Thyroid gland (tissue), 4 donors: ENCODE results near the gene TRPT1. TPM values are rescaled to one million over a fixed set of nuclear protein-coding genes. Genes with fewer than 3 reads are reported as not detected.
A peak's percentile ranks its signal among the peaks of the same experiment; 100 is the strongest.

Experiments used
- DNase-seq, 2 donors: peaks; one replicate each; pipeline ENCODE4 v3.0.0-alpha.2; 2019
- H3K27ac ChIP-seq, 3 donors: fragments of 200-600 bp; sonication (generic); 1 replicate in 2 of 3; 2 replicates in 1 of 3; pipeline ENCODE4 v1.5.1; 2016 to 2019; ENCODE audit warnings: mild to moderate bottlenecking in 1 of 3, moderate library complexity in 1 of 3
- H3K27me3 ChIP-seq: fragments of 200-600 bp; sonication (generic); one replicate; pipeline ENCODE4 v1.5.1; 2019
- H3K36me3 ChIP-seq, 2 donors: fragments of 200-600 bp; sonication (generic); one replicate each; pipeline ENCODE4 v1.5.1; 2016 to 2019
- H3K4me1 ChIP-seq, 2 donors: fragments of 200-600 bp; sonication (generic); one replicate each; pipeline ENCODE4 v1.5.1; 2017 to 2019
- H3K4me3 ChIP-seq, 3 donors: fragments of 200-600 bp; sonication (generic); replicated peaks in 1 of 3; 1 replicate in 2 of 3; 2 replicates in 1 of 3; pipeline ENCODE4 v1.5.1; 2016; ENCODE audit warnings: mild to moderate bottlenecking in 1 of 3
- H3K9me3 ChIP-seq: fragments of 200-600 bp; sonication (generic); one replicate; pipeline ENCODE4 v1.5.1; 2017
- CTCF ChIP-seq, 6 experiments: fragments of 200-600 bp in 3 of 6; fragments of 450-650 bp in 3 of 6; sonication (generic) in 3 of 6; IDR thresholded peaks; one replicate each; pipeline ENCODE4 v1.5.1; 2016 to 2019; ENCODE audit warnings: antibody characterized with exemption in 6 of 6, mild to moderate bottlenecking in 2 of 6, inconsistent platforms in 1 of 6, moderate library complexity in 1 of 6
- POLR2A ChIP-seq, 2 donors: fragments of 450-650 bp; IDR thresholded peaks; one replicate each; pipeline ENCODE4 v1.6.1; 2017; ENCODE audit warnings: antibody characterized with exemption in 2 of 2, mild to moderate bottlenecking in 2 of 2, moderate library complexity in 1 of 2
- WGBS, 2 donors: methylation state at CpG; one replicate each; pipeline ENCODE4 v1.1.5; 2017; 5-methylcytosine and 5-hydroxymethylcytosine counted together
- intact Hi-C: fragments of 100-400 bp; cut with DNase I; formaldehyde crosslinking; loops from one replicate; pipeline ENCODE4 v1.15.1; 2023
- total RNA-seq, 4 donors: library from RNA; depleted of rRNA; stranded (reverse); fragments of >200 nt; gene quantifications; one replicate each; pipeline ENCODE4 v1.2.3, GENCODE V29; 2016

TRPT1 gene
- total RNA-seq, 4 donors from 2014 or later = 50.5 to 90.8 (median 65.9) TPM

DNA sequence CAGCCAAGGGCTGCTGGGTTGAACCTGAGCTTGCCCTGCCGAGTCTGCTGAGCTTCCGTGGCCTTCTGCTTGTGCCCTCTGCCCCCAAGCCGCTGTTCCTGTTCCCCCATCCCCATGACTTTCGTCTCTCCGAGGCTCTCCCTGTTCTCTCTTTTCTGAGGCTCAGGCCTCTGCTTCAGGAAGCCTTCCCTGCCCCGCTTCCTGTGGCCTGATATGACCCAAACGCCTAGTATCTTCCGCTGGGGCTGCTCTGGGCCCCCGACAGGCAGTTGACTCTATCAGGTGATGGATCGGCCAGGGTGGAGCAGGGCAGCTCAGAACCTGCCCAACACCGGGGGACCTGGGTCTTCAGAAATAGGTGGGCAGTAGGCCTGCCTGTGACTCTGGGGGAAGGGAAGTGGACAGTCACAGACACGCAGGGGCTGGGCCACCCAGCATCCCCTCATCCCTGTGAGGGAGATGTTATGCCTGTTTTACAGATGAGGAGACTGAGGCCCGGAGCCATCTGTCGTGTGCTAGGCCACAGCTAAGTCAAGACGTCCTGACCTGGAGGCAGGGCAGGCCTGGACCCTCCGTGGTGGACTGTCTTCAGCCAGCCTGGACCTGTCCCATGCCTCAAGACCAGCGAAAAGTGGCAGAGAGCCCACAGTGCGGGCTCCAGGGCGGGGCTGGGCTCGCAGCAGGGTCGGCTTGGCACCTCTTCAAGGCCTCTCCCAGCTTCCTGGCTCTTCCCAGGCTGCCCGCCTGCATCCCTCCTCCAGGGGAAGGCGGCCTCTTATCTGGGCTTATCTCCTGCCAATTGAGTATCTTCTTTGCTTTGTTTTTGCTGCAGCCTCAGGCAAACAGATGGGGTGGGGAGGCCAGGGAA lies 42.3 kb upstream of the TRPT1 start:
- no peaks in the 10 kb centered on the region for H3K9me3 ChIP-seq
- H3K36me3 ChIP-seq = peaks cover 5% of the 10 kb centered on the region in 2 donors
- no peak for TF ChIP-seq POLR2A (IDR thresholded peaks at IDR 0.05)
- TF ChIP-seq CTCF (IDR thresholded peaks at IDR 0.05) = no peak
- no peaks in the 10 kb centered on the region for H3K27me3 ChIP-seq
- DNase-seq = peak; percentile 44
- peaks cover 26 to 32% of the 10 kb centered on the region in 2 donors for H3K4me1 ChIP-seq
- peak overlapping the region; percentile 95 to 99 (median 96) for H3K27ac ChIP-seq
- WGBS, 2 donors = 64 to 70% methylated on average over 13 to 19 of the region's 23 CpGs
- peak overlapping the region in 1 of 3 donors; percentile 80 for H3K4me3 ChIP-seq
- intact Hi-C loops = no loop called here

- peak overlapping the region; percentile 95 to 99 (median 96) for H3K27ac ChIP-seq
- H3K4me3 ChIP-seq = no peak overlapping the region
- no peaks in the 10 kb centered on the region for H3K27me3 ChIP-seq
- no peak for TF ChIP-seq CTCF (IDR thresholded peaks at IDR 0.05)
- TF ChIP-seq POLR2A (IDR thresholded peaks at IDR 0.05) = peak in 1 of 2 donors; percentile 22
- 63 to 74% methylated on average over 18 to 19 of the region's 27 CpGs for WGBS, 2 donors
- intact Hi-C loops = no loop called here
- DNase-seq = peak; percentile 60
- peaks cover 26 to 32% of the 10 kb centered on the region in 2 donors for H3K4me1 ChIP-seq
- no peaks in the 10 kb centered on the region for H3K9me3 ChIP-seq
- peaks cover 11 to 13% of the 10 kb centered on the region in 2 donors for H3K36me3 ChIP-seq
Observed at GRCh38 chr11:64267207-64267945, 41.4 kb upstream of the TRPT1 start.

DNA sequence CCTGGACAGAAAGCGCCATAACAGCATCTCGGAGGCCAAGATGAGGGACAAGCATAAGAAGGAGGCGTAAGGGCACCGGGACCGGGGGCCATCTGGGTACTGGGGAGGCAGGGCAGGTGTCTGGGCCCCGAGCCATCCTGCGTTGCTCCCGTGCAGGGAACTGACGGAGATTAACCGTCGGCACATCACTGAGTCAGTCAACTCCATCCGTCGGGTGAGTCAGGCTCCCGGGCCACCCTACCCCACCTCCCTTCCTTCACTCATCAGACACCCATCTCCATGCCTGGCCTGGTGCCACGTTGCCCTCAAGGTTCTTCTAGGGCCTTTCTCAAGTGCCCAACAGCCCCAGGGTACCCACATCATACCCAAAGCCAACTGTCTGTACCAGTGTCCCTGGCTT lies 40.4 kb upstream of the TRPT1 start:
- Histone ChIP-seq H3K27me3 (no peaks in the 10 kb centered on the region), H3K4me3 (no peak overlapping the region), H3K9me3 (no peaks in the 10 kb centered on the region), H3K36me3 (peaks cover 16% of the 10 kb centered on the region in 2 donors), H3K4me1 (peaks cover 18 to 26% of the 10 kb centered on the region in 2 donors), H3K27ac (no peak overlapping the region)
- no peak for DNase-seq
- TF ChIP-seq POLR2A (IDR thresholded peaks at IDR 0.05) (no peak), CTCF (IDR thresholded peaks at IDR 0.05) (no peak)
- 84 to 94% methylated on average over 14 to 15 of the region's 15 CpGs for WGBS, 2 donors
- intact Hi-C loops = no loop called here

GRCh38 chr11:64265176-64266160 lies 39.5 kb upstream of the TRPT1 start:
- no peak for DNase-seq
- no peaks in the 10 kb centered on the region for H3K9me3 ChIP-seq
- 93 to 94% methylated on average over 26 to 32 of the region's 35 CpGs for WGBS, 2 donors

More at GRCh38 chr11:64265176-64266160, 39.5 kb upstream of the TRPT1 start:
- Histone ChIP-seq H3K4me1 (peaks cover 18 to 26% of the 10 kb centered on the region in 2 donors), H3K4me3 (no peak overlapping the region), H3K36me3 (peaks cover 16% of the 10 kb centered on the region in 2 donors), H3K27me3 (no peaks in the 10 kb centered on the region), H3K27ac (no peak overlapping the region)
- intact Hi-C loops = no loop called here
- TF ChIP-seq POLR2A (IDR thresholded peaks at IDR 0.05) (no peak), CTCF (IDR thresholded peaks at IDR 0.05) (no peak)
